Stimulated activated naive CD8-positive, alpha-beta T cell treated with anti-CD3 and anti-CD28 coated beads, Interleukin-15, Interleukin-2, amounts not matched to agents 100 ng/mL and 50 ng/mL, for 24 hours (primary cell): ENCODE results near the gene EFNA5.

Experiments used
- H3K27ac Mint-ChIP-seq: one replicate; pipeline ENCODE4 v1.8.0; 2021; ENCODE audit warnings: mild to moderate bottlenecking, mixed read lengths
- H3K27me3 Mint-ChIP-seq: one replicate; pipeline ENCODE4 v1.8.0; 2021; ENCODE audit warnings: mixed read lengths
- H3K36me3 Mint-ChIP-seq: one replicate; pipeline ENCODE4 v1.8.0; 2021; ENCODE audit warnings: low read depth, mixed read lengths
- H3K4me1 Mint-ChIP-seq: one replicate; pipeline ENCODE4 v1.8.0; 2021; ENCODE audit warnings: low read depth, mixed read lengths
- H3K4me3 Mint-ChIP-seq: one replicate; pipeline ENCODE4 v1.8.0; 2021; ENCODE audit warnings: mild to moderate bottlenecking, mixed read lengths
- H3K9me3 Mint-ChIP-seq: one replicate; pipeline ENCODE4 v1.8.0; 2021; ENCODE audit warnings: mixed read lengths

Gene EFNA5

DNA sequence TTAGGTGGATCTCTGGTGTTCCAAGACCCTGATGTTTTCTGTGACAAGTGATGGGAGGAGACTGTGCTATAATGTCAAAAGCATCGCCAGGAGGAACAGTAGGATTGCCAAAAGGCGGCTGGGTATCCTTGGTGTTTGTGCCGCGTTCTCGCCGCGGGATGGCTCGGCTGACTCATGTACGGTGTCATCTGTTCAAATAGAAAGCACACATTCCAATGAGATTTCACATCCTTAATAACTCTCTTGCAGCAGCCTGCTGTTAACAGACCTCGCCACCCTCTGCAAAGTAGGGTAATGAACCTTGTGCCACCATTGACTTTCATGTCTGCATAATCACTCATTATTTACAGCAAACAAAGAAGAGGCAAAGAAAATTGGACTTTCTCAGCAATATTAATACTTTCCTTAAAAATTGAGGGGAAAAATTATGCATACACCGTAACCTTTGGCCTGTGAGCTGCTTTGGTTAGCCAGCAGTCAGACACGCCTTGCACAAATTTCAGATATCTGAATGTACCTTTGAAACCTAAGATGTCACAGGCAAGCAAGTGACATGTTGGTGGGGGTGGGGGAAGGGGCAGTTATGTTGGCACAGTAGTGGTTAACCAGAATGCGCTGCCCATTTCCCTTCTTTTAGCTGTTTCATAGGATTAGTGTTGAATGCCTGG lies 289.4 kb downstream of the EFNA5 start:
- Mint-ChIP-seq H3K4me1 (no peaks in the 10 kb centered on the region), H3K36me3 (no peaks in the 10 kb centered on the region), H3K27me3 (peaks cover 9% of the 10 kb centered on the region), H3K9me3 (no peaks in the 10 kb centered on the region), H3K4me3 (no peak overlapping the region), H3K27ac (no peak overlapping the region)

DNA sequence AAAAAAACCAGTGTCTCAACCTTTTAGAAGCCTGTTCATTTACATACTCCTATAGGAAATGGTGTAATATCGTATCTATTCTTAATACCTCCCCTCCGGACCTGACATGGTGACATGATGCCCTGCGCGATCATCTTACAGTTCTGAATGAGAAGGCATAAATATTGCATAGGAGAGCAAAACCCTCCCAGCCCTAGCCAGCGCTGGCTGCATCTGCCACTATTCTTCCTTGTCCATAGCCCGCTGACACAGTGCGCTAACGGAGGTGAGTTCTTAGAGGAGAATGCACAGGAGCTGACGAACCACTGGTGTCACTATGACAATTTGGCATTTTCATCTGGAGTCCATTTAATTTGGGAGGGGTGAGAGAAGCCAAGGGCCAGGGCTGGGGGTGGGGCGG lies 290.1 kb downstream of the EFNA5 start:
- H3K9me3 Mint-ChIP-seq = no peaks in the 10 kb centered on the region
- no peaks in the 10 kb centered on the region for H3K4me1 Mint-ChIP-seq
- no peak overlapping the region for H3K27ac Mint-ChIP-seq
- H3K27me3 Mint-ChIP-seq = peaks cover 9% of the 10 kb centered on the region
- H3K4me3 Mint-ChIP-seq = no peak overlapping the region
- H3K36me3 Mint-ChIP-seq = no peaks in the 10 kb centered on the region

DNA sequence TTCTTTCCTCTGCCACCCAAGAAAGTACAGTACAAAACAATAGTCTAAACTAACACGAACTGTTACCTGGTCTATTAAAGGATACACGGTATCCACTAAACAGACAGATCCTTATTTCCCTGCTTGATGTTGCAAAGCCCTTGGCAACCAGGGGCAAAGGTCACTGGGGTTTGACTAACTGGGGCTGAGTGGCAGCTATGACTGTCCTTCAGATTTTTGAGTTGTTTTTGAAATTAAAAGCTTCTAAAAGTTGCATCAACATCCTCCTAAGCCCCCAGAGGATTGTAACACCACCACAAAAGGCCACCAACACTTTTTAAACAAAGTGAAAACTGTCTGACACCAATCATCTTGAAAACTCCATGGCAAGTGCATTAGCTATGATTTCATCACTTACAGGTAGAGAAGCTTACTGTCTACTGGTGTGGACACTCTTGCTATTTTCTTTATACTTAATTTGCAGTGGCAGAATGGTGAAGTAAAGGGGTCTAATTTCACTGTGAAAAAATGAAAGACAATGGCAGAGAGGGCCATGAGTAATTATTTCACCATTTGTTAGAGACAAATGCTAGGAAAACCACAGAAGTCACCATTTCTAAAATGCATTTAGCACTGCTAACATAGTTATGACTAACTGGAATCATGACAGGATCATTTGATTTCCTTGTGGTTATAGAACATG lies 292.4 kb downstream of the EFNA5 start:
- Mint-ChIP-seq H3K36me3 (no peaks in the 10 kb centered on the region), H3K27ac (no peak overlapping the region), H3K4me3 (no peak overlapping the region), H3K4me1 (no peaks in the 10 kb centered on the region), H3K27me3 (peaks cover 9% of the 10 kb centered on the region), H3K9me3 (no peaks in the 10 kb centered on the region)

DNA sequence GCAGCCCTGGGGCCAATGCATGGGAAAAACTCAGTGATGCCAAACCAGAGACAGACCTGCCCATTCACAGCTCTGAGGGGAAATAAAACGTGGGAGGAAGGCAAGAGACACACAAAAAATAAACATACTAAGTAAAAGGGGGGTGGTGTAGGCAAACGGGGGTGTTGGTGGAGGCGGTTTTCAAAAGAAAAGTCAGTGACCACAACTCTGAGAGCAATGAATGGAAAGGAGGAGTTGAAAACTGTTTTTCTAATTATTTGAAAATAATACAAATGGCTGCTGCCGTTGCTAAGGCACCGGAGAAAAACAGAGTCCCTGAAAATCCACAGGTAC lies 293.5 kb downstream of the EFNA5 start:
- Mint-ChIP-seq H3K36me3 (no peaks in the 10 kb centered on the region), H3K4me3 (no peak overlapping the region), H3K4me1 (no peaks in the 10 kb centered on the region), H3K9me3 (no peaks in the 10 kb centered on the region), H3K27ac (no peak overlapping the region), H3K27me3 (peaks cover 9% of the 10 kb centered on the region)

DNA sequence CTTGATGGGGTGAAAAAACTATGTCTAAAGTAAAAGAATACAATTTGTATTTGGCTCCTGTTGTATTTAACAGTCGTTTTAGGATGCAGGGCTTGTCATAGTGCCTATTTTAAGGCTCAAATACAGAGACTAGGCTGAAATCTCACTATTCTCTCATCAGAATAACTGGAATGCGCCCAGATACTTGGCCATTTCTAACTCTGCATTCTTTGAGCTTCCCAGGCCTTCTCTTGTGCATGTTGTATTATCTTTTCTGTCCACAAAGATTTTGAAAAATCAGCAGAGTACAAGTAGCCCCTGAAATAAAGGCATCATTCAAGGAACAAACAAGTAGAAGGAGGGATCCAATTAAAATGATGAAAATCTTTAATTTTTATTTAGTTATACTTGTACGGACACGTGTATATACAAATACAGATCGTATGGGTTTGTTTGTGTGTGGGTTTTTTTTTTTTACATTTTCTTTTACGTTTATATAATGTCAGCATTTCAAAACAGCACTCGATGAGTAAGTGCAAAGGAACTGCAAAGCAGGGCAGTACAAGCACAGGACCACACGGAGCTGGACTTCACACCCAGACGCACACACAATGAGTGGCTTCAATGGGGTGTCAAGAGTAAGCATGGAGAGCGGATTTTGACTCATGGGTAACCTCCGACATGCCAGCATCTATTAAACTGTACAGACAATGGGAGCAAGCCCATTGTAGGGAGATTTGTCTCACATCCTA lies 294.0 kb downstream of the EFNA5 start:
- no peak overlapping the region for H3K4me3 Mint-ChIP-seq
- H3K27me3 Mint-ChIP-seq = peaks cover 9% of the 10 kb centered on the region
- no peaks in the 10 kb centered on the region for H3K9me3 Mint-ChIP-seq
- H3K27ac Mint-ChIP-seq = no peak overlapping the region
- no peaks in the 10 kb centered on the region for H3K4me1 Mint-ChIP-seq
- no peaks in the 10 kb centered on the region for H3K36me3 Mint-ChIP-seq

DNA sequence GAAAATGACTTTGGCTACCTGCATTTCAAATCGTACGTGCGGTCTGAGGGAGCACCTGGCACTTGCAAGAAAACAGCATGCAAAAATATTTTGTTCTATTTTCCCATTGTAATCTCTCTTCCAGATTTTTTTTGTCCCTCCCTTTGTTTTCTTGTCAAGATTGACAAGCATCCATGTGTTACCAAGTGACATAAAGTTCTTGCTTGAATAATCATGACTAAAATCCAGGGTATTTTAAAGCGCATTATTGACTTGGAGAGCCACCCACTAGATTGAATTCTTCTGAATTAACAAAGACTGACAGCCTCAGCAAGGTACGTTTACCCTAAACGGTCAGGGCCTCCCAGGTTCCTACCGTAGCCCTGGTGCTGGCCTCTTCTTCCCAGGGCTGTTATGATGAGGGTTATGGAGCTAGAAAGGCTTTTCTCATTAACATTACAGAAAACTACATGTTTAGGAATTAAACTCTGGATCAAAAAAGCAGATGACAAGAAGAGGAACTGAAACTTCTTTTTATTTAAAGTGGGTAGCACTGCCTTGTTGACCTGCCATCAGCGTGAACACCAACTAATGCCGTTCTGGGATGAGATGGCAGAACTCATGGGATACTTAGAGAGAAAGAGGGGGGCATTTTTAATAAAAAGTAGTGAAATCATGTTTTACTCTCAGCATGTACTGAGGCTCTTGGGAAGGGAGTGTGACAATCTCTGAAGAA lies 297.0 kb downstream of the EFNA5 start:
- H3K4me3 Mint-ChIP-seq = no peak overlapping the region
- H3K9me3 Mint-ChIP-seq = no peaks in the 10 kb centered on the region
- H3K4me1 Mint-ChIP-seq = no peaks in the 10 kb centered on the region
- no peak overlapping the region for H3K27ac Mint-ChIP-seq
- peaks cover 9% of the 10 kb centered on the region for H3K27me3 Mint-ChIP-seq
- no peaks in the 10 kb centered on the region for H3K36me3 Mint-ChIP-seq

DNA sequence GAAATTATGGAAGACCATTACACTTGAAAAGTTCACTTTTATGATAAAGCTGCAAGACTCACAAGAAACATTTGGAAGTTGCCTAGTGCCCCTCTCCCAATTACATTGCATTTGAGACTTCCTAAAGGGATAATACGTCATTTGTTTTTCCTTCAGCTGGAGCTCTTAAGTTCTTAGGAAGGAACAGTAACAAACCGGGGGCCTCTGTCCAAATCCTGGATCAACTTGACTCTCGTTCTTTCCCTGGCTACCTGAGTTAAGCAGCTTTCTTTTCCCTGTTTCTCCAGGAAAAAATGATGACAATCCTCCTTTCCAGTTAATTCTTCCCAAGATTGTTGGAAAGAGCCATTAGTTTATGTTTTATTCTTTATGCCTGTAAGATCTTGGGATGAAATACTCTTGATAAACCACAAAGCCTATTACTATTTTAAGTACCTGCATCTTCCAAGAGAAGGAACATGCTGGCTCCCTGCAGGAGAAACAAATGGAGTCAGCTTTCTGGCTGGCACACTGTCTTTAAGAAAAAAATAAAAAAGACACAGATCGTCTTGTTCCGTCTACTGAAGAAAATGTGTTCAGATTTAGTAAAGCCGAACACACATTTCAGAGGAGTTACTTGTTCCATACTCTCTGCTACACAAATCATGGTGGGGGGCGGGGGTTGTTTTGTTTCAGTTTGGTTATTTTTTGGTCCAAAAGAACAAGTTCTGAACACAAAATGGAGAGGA lies 297.9 kb downstream of the EFNA5 start:
- H3K27me3 Mint-ChIP-seq = peaks cover 9% of the 10 kb centered on the region
- no peaks in the 10 kb centered on the region for H3K4me1 Mint-ChIP-seq
- no peaks in the 10 kb centered on the region for H3K36me3 Mint-ChIP-seq
- H3K4me3 Mint-ChIP-seq = no peak overlapping the region
- H3K27ac Mint-ChIP-seq = no peak overlapping the region
- no peaks in the 10 kb centered on the region for H3K9me3 Mint-ChIP-seq

DNA sequence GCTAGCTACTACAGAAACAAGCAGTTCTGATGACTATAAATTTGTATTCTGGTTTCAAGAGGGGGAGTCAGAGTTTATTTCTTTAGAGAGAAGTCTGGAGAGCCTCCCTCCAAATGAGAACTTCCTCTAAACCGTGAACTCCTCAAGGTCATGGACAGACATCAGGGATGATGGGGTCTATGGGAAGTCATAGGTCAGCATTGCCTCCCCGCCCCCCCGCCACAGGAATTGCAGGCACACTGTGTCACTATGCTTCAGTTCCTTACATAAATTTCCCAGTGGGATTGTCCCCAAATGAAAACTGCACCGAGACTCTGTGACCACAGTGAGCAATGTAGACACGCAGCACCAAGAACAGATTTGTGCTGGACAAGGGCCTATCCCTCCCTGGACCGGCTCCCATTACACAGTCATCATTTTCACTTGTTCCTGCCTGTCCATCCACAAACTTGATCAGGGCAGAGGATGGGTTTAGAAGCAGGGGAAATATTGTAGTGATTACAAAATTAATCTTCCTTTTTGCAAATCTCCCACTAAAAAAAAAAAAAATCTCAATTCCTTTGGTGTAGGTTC lies 300.3 kb downstream of the EFNA5 start:
- no peaks in the 10 kb centered on the region for H3K36me3 Mint-ChIP-seq
- H3K9me3 Mint-ChIP-seq = no peaks in the 10 kb centered on the region
- H3K4me3 Mint-ChIP-seq = no peak overlapping the region
- H3K27me3 Mint-ChIP-seq = peaks cover 5% of the 10 kb centered on the region
- no peak overlapping the region for H3K27ac Mint-ChIP-seq
- peaks cover 6% of the 10 kb centered on the region for H3K4me1 Mint-ChIP-seq

DNA sequence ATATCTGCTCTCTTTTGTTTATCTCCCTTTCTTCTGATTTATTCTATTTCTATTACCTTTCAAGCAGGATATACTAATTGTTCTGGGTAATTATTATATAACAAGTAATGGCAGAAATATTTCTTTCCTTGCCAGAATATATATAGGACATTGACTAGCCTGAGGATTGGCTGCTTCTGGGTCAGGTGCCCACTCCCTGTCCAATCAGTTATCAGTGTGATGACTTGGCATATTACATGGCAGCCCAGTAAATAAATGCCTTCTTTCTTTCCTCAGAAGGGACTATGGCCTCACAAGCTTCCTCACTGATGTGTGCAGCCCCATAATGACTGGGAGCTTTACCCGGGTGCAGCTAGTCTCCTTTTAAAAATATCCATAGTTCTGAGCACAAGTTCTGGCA lies 301.1 kb downstream of the EFNA5 start:
- peaks cover 6% of the 10 kb centered on the region for H3K27me3 Mint-ChIP-seq
- no peaks in the 10 kb centered on the region for H3K36me3 Mint-ChIP-seq
- peaks cover 9% of the 10 kb centered on the region for H3K4me1 Mint-ChIP-seq
- H3K27ac Mint-ChIP-seq = no peak overlapping the region
- H3K4me3 Mint-ChIP-seq = no peak overlapping the region
- H3K9me3 Mint-ChIP-seq = no peaks in the 10 kb centered on the region

DNA sequence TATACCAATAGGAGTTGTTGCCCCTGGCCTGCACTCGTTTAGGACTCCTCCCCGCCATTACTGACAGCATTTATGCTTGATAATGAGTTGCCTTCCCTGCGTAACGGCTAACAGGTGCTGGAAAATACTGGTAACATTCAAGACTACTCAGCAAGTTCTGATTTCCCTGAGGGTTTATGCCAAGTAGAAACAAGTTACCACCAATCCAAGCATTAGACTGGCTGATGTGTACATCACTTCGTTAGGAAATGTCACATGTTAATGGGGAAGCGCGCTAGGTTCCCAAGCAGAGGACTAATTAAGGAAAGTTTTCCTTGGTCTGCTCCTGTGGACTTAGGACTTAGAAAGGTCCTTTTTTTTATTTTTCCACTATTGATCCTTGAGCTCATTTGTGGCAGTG lies 302.1 kb downstream of the EFNA5 start:
- H3K36me3 Mint-ChIP-seq = no peaks in the 10 kb centered on the region
- peaks cover 6% of the 10 kb centered on the region for H3K27me3 Mint-ChIP-seq
- no peaks in the 10 kb centered on the region for H3K9me3 Mint-ChIP-seq
- no peak overlapping the region for H3K4me3 Mint-ChIP-seq
- peaks cover 9% of the 10 kb centered on the region for H3K4me1 Mint-ChIP-seq
- H3K27ac Mint-ChIP-seq = no peak overlapping the region

DNA sequence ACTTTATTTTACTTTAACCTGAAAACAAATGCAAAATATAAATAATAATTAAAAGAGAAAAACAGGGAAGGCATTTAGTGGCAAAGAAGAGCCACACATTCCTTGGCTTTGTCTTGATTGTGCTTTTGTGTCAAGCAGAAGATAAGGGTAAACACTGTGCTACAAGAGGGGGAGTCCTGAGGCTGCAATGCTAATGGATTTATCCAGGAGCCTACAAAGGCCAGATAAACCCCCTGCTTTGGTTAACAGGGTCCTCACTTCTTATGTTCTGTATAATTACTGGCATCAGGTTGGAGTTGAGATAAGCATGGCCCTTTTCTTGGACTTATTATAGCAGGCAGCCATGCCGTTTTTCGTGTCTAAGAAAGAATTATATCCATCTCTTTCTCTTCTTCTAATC lies 302.8 kb downstream of the EFNA5 start:
- no peaks in the 10 kb centered on the region for H3K9me3 Mint-ChIP-seq
- no peak overlapping the region for H3K4me3 Mint-ChIP-seq
- peaks cover 9% of the 10 kb centered on the region for H3K4me1 Mint-ChIP-seq
- H3K27me3 Mint-ChIP-seq = peaks cover 6% of the 10 kb centered on the region
- H3K27ac Mint-ChIP-seq = no peak overlapping the region
- no peaks in the 10 kb centered on the region for H3K36me3 Mint-ChIP-seq

DNA sequence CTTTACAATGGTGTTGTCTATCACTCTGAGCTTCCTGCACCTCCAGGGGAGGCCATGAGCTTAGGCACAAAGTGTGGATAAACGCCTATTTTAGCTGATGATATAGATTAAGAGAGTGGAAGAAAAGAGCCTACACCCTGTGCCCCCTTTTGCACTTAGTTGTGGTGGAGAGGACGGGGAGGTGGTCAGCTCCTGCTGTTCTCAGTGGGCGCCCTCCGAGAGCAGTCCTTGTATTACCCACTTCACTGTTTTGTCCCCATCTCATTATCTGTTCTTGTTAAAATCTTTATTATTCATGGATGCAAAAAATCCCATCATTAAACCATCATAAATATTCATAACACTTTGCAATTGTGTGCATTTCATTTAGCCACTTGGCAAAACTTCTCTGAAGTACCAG lies 303.3 kb downstream of the EFNA5 start:
- Mint-ChIP-seq H3K27ac (no peak overlapping the region), H3K4me3 (no peak overlapping the region), H3K9me3 (no peaks in the 10 kb centered on the region), H3K27me3 (peaks cover 6% of the 10 kb centered on the region), H3K36me3 (no peaks in the 10 kb centered on the region), H3K4me1 (peaks cover 9% of the 10 kb centered on the region)

DNA sequence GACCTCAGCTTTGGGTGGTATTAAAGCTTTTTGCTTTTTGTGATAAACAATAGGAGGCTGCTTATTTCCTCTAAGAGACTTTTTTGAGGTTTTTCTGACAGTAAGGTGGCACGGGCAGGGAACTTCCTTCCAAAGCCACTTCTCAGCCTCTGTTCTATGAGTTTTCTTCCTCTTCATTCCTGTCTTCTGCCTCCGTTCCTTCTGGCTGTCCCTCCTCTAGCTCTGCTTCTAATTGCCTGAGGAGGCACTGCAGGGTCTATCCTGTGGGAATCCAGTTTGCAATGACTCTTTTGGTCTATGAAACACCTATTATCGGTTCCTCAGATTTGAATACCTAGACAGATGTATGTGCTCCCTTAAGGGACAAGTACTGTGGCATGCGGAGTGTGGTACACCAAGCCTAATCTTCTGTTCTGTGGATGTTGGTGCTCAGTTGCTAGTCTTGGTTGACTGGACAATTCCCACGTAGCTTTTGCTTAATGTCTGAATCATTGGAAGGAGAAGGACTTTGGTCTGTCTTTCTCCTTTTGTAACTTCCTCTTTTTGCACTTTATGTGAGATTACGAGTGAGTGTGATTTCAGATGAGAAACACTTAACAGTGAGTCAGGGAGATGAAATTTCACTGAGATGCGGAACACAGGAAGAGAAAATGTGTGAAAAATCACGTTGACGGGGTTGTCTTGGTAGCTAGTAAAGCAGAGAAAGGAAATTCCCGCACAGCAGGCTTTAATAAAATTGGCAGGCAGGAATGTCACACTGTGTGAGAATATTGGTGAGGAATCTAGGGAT lies 305.2 kb downstream of the EFNA5 start:
- H3K4me1 Mint-ChIP-seq = peaks cover 9% of the 10 kb centered on the region
- H3K27me3 Mint-ChIP-seq = peaks cover 6% of the 10 kb centered on the region
- no peak overlapping the region for H3K27ac Mint-ChIP-seq
- H3K36me3 Mint-ChIP-seq = no peaks in the 10 kb centered on the region
- no peak overlapping the region for H3K4me3 Mint-ChIP-seq
- H3K9me3 Mint-ChIP-seq = no peaks in the 10 kb centered on the region
